ENCODE data around the gene MS4A4E. TPM values are rescaled to one million over a fixed set of nuclear protein-coding genes. Genes with fewer than 3 reads are reported as not detected.

The MS4A4E gene
- total RNA-seq, 4 donors from 2014 or later = 4.8 to 15.9 (median 13.2) TPM

DNA sequence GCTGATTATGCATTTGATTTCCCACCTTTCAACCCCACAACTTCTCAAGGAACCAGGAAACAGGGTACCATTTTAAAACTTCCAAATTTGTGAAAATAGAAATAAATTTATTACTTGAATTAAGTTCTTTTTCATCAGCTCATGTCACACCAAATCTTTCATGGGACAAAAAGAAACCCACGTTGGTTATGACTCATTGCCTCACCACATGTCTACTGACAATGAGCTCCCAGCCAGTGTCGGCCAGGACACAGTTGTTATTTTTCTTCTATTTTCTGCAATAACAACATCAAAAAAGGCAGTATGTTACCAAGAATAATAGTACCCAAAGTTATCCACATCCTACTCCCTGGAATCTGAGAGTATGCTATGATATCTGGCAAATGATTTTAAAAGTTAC, 77.4 kb downstream of the MS4A4E start:
- H3K27me3 ChIP-seq = no peaks in the 10 kb centered on the region
- H3K4me3 ChIP-seq = no peak overlapping the region
- H3K9me3 ChIP-seq = peaks cover 0 to 6% (median 0%) of the 10 kb centered on the region in 4 donors

DNA sequence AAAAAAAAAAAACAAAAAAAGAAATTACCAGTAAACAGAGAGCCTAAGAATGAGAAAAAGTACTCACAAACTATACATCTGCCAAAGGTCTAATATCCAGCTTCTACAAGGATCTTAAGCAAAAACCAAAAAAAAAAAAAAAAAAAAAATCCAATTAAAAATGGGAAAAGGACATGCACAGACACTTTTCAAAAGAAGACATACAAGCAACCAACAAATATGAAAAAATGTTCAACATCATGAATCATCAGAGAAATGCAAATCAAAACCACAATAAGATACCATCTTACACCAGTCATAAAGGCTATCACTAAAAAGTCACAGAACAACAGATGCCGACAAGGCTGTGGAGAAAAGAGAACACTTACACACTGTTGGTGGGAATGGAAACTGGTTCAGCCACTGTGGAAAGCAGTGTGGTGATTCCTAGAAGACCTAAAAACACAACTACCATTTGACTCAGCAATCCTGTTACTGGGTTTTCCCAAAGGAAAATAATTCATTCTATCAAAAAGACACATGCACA, 78.3 kb downstream of the MS4A4E start:
- Histone ChIP-seq H3K4me3 (no peak overlapping the region), H3K36me3 (no peaks in the 10 kb centered on the region), H3K4me1 (no peaks in the 10 kb centered on the region), H3K9me3 (peaks cover 0 to 6% (median 0%) of the 10 kb centered on the region in 4 donors), H3K27ac (no peak overlapping the region), H3K27me3 (no peaks in the 10 kb centered on the region)
- 79 to 95% methylated on average over 1 of the region's 1 CpG for WGBS, 2 donors
- no peak for DNase-seq (ENCODE audit: low spot score in 2 of 2)
- TF ChIP-seq POLR2A (IDR thresholded peaks at IDR 0.05) = no peak

More for the DNA sequence above, 77.4 kb downstream of the MS4A4E start:
- TF ChIP-seq, protein P1, sequence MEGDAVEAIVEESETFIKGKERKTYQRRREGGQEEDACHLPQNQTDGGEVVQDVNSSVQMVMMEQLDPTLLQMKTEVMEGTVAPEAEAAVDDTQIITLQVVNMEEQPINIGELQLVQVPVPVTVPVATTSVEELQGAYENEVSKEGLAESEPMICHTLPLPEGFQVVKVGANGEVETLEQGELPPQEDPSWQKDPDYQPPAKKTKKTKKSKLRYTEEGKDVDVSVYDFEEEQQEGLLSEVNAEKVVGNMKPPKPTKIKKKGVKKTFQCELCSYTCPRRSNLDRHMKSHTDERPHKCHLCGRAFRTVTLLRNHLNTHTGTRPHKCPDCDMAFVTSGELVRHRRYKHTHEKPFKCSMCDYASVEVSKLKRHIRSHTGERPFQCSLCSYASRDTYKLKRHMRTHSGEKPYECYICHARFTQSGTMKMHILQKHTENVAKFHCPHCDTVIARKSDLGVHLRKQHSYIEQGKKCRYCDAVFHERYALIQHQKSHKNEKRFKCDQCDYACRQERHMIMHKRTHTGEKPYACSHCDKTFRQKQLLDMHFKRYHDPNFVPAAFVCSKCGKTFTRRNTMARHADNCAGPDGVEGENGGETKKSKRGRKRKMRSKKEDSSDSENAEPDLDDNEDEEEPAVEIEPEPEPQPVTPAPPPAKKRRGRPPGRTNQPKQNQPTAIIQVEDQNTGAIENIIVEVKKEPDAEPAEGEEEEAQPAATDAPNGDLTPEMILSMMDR (IDR thresholded peaks at IDR 0.05) = no peak
- TF ChIP-seq EP300 (IDR thresholded peaks at IDR 0.05) = no peak
- no peak for TF ChIP-seq POLR2A (IDR thresholded peaks at IDR 0.05)
- DNase-seq (ENCODE audit: low spot score in 2 of 2) = no peak
- Histone ChIP-seq H3K4me1 (no peaks in the 10 kb centered on the region), H3K27ac (no peak overlapping the region), H3K36me3 (no peaks in the 10 kb centered on the region)
- WGBS, 2 donors = 61 to 62% methylated on average over 2 of the region's 2 CpGs

DNA sequence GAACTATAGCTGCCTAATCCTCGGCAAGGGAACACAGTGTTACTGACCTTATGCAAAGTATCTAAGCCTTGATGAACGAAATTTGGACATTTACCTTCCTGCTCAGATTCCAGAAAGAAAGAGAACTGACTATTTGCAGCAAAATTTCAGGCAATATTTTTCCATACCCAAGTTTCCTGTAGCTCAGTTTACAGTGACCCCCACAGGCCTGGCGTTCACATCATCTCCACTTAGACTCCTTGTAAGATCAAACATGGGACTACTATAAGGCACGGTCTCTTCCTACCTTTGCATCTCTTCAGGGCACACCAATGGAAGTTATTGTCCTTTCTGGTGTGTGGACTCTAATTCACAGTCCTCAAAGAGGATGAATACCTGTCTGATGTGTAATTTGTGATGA, 81.2 kb downstream of the MS4A4E start:
- Histone ChIP-seq H3K9me3 (peaks cover 0 to 6% (median 0%) of the 10 kb centered on the region in 4 donors), H3K27me3 (no peaks in the 10 kb centered on the region), H3K4me1 (no peaks in the 10 kb centered on the region), H3K27ac (no peak overlapping the region), H3K36me3 (no peaks in the 10 kb centered on the region), H3K4me3 (no peak overlapping the region)
- DNase-seq (ENCODE audit: low spot score in 2 of 2) = no peak
- TF ChIP-seq, protein P1 (IDR thresholded peaks at IDR 0.05) = no peak
- TF ChIP-seq EP300 (IDR thresholded peaks at IDR 0.05) (no peak), POLR2A (IDR thresholded peaks at IDR 0.05) (no peak)
- 74 to 83% methylated on average over 4 of the region's 4 CpGs for WGBS, 2 donors

DNA sequence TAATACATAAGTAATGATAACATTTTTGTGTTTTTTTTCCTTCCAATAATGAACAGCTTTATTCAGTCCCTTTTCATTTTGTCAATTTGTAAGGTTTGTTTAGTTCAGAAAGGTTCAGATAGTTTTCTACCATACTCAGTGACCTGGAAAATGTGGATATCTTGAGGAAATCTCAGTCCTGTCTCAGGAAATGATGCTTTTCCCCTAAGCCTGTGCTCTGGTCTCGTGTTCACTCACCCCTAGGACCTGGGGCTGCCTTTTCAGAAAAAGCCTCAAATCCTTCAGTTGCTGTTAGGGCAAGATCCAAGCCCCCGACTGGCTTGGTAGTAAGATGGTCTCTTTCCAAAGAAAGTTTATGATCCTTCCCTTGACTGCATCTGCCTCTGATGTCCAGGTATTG, 81.8 kb downstream of the MS4A4E start:
- no peak for TF ChIP-seq POLR2A (IDR thresholded peaks at IDR 0.05)
- TF ChIP-seq EP300 (IDR thresholded peaks at IDR 0.05) = no peak
- TF ChIP-seq, protein P1 (IDR thresholded peaks at IDR 0.05) = no peak
- Histone ChIP-seq H3K4me3 (no peak overlapping the region), H3K4me1 (no peaks in the 10 kb centered on the region), H3K36me3 (no peaks in the 10 kb centered on the region), H3K9me3 (peaks cover 0 to 6% (median 0%) of the 10 kb centered on the region in 4 donors), H3K27me3 (no peaks in the 10 kb centered on the region), H3K27ac (no peak overlapping the region)
- 66 to 71% methylated on average over 2 of the region's 2 CpGs for WGBS, 2 donors
- no peak for DNase-seq (ENCODE audit: low spot score in 2 of 2)

DNA sequence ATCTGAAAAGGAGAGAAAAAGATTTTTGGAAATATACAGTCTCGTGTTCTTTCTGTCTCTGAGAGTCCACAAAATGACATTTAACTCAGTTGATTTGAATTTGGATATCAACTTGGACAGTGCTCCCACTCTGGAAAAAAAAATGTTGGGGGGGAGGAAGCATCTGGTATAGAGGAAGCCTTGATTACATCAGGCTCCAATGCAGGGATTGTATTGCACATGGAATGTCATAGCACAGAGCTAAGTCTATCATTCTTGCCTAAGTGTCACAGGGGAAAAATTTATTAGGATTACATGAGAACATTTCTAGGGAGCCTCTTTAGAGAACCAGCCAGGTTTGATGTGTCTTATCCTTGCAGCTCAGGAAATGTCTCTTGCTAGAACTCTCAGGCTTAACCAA, 83.1 kb downstream of the MS4A4E start:
- whole genome bisulfite sequencing, 2 donors = 37 to 55% methylated on average over 1 of the region's 1 CpG
- Histone ChIP-seq H3K9me3 (peaks cover 0 to 2% (median 0%) of the 10 kb centered on the region in 4 donors), H3K4me1 (no peaks in the 10 kb centered on the region), H3K4me3 (no peak overlapping the region), H3K27me3 (no peaks in the 10 kb centered on the region), H3K36me3 (no peaks in the 10 kb centered on the region), H3K27ac (no peak overlapping the region)
- TF ChIP-seq EP300 (IDR thresholded peaks at IDR 0.05) = no peak
- TF ChIP-seq, protein P1 (IDR thresholded peaks at IDR 0.05) = no peak
- TF ChIP-seq POLR2A (IDR thresholded peaks at IDR 0.05) = no peak
- DNase-seq (ENCODE audit: low spot score in 2 of 2) = no peak

DNA sequence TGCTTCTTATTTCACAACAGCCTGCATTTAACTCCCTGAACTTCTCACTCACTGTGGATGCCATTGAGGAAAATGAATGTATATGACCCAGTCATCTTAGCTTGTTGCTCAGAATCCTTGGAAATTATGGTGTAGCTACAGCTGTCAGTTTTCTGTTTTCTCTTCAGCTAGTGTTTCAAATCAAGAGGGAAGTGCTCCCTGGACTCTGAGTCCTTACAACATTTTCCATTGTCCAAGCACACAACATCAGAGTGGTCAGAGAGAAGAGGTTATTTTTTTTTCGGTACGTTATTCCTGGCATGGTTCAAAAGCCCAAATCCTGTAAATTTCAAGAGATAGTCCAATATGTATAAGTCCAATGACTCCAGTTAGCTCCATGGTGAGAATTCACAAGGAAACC, 83.7 kb downstream of the MS4A4E start:
- TF ChIP-seq POLR2A (IDR thresholded peaks at IDR 0.05) = no peak
- TF ChIP-seq, protein P1 (IDR thresholded peaks at IDR 0.05) = no peak
- no peak for TF ChIP-seq EP300 (IDR thresholded peaks at IDR 0.05)
- Histone ChIP-seq H3K27me3 (no peaks in the 10 kb centered on the region), H3K4me1 (no peaks in the 10 kb centered on the region), H3K9me3 (no peaks in the 10 kb centered on the region), H3K36me3 (no peaks in the 10 kb centered on the region), H3K27ac (no peak overlapping the region), H3K4me3 (no peak overlapping the region)
- WGBS, 2 donors = 34 to 51% methylated on average over 2 of the region's 2 CpGs
- no peak for DNase-seq (ENCODE audit: low spot score in 2 of 2)
